Ascending aorta (tissue), 2 donors: ENCODE measurements around the gene ARRB1. TPM values are rescaled to one million over a fixed set of nuclear protein-coding genes. Genes with fewer than 3 reads are reported as not detected.

Source experiments
- DNase-seq, 2 donors: peaks; one replicate each; pipeline ENCODE4 v3.0.0-alpha.2; 2019; ENCODE audit warnings: low spot score in 2 of 2
- H3K27ac ChIP-seq, 2 donors: fragments of 200-600 bp; sonication (generic); one replicate each; pipeline ENCODE4 v1.5.1; 2016 to 2017; ENCODE audit warnings: mild to moderate bottlenecking in 1 of 2
- H3K27me3 ChIP-seq: fragments of 200-600 bp; sonication (generic); one replicate; pipeline ENCODE4 v1.5.1; 2017
- H3K36me3 ChIP-seq, 2 donors: fragments of 200-600 bp; sonication (generic); one replicate each; pipeline ENCODE4 v1.5.1; 2016
- H3K4me1 ChIP-seq, 2 donors: fragments of 200-600 bp; sonication (generic); one replicate each; pipeline ENCODE4 v1.5.1; 2016 to 2017; ENCODE audit warnings: mild to moderate bottlenecking in 1 of 2
- H3K4me3 ChIP-seq, 2 donors: fragments of 200-600 bp; sonication (generic); one replicate each; pipeline ENCODE4 v1.5.1; 2016 to 2017; ENCODE audit warnings: mild to moderate bottlenecking in 1 of 2
- H3K9me3 ChIP-seq, 2 donors: fragments of 200-600 bp; sonication (generic); one replicate each; pipeline ENCODE4 v1.5.1; 2016
- CTCF ChIP-seq, 3 experiments: fragments of 200-600 bp in 2 of 3; fragments of 450-650 bp in 1 of 3; sonication (generic) in 2 of 3; IDR thresholded peaks; one replicate each; pipeline ENCODE4 v1.5.1; 2016 to 2019; ENCODE audit warnings: antibody characterized with exemption in 3 of 3, mild to moderate bottlenecking in 1 of 3, moderate library complexity in 1 of 3
- intact Hi-C: fragments of 100-400 bp; cut with DNase I; formaldehyde crosslinking; loops from one replicate; pipeline ENCODE4 v1.15.1; 2023
- total RNA-seq: library from RNA; depleted of rRNA; stranded (reverse); fragments of >200 nt; gene quantifications from one replicate; pipeline ENCODE4 v1.1.0, GENCODE V29; 2016

ARRB1 gene
- total RNA-seq, 1 donor from 2014 or later, result 78.2 TPM

- no peaks in the 10 kb centered on the region for H3K4me1 ChIP-seq
- no peaks in the 10 kb centered on the region for H3K36me3 ChIP-seq
- no peak overlapping the region for H3K4me3 ChIP-seq
- intact Hi-C loops, result no loop called here
- TF ChIP-seq CTCF (IDR thresholded peaks at IDR 0.05), result no peak
- H3K9me3 ChIP-seq, result no peaks in the 10 kb centered on the region
- DNase-seq, result no peak
- no peak overlapping the region for H3K27ac ChIP-seq
- H3K27me3 ChIP-seq, result no peaks in the 10 kb centered on the region
Measured at GRCh38 chr11:75298976-75299260, 52.5 kb downstream of the ARRB1 start.

- TF ChIP-seq CTCF (IDR thresholded peaks at IDR 0.05), result no peak
- Histone ChIP-seq H3K36me3 (no peaks in the 10 kb centered on the region), H3K27ac (no peak overlapping the region), H3K4me3 (no peak overlapping the region), H3K27me3 (no peaks in the 10 kb centered on the region), H3K4me1 (no peaks in the 10 kb centered on the region), H3K9me3 (no peaks in the 10 kb centered on the region)
- intact Hi-C loops, result no loop called here
- DNase-seq, result no peak
Measured at GRCh38 chr11:75298191-75298975, 53.1 kb downstream of the ARRB1 start.

DNA sequence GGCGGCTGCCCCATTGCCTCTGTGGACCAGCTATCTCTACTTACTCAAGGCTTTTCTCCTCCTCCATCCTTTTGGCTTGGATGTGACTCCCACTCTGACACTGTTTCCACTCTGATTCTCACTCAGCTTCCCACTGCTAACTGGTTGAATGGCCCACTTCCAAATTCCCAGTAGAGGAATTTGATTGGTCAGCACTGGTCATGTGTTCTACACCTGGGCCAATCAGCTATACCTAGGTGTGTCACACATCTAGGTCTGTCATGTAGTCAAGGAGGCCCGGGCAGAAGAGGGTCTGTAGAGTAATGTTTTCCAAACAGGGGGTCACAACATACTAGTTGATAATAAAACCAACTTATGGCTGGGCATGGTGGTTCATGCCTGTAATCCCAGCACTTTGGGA, 57.6 kb downstream of the ARRB1 start:
- Histone ChIP-seq H3K36me3 (no peaks in the 10 kb centered on the region), H3K9me3 (no peaks in the 10 kb centered on the region), H3K27me3 (no peaks in the 10 kb centered on the region), H3K27ac (no peak overlapping the region), H3K4me1 (no peaks in the 10 kb centered on the region), H3K4me3 (no peak overlapping the region)
- intact Hi-C loops, result no loop called here
- no peak for DNase-seq
- no peak for TF ChIP-seq CTCF (IDR thresholded peaks at IDR 0.05)

DNA sequence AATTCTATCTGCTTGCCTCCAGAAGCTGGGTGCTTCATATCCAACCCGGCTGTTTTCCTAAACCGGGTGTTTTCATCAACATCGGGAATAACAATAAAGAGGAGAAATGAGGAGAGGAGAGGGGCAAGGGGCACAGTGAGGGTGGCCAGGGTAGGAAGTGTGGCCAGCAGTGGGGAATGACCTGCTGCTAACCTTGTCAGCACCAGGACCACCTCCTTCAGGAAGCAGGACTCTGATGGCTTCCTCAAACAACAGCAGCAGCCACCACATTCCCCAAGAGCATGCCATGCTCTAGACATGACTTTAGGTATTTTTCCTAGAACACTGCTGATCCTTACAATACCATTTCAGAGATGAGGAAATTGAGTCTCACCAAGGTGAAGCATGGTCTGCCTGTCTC, 58.5 kb downstream of the ARRB1 start:
- TF ChIP-seq CTCF (IDR thresholded peaks at IDR 0.05), result no peak
- intact Hi-C loops, result no loop called here
- Histone ChIP-seq H3K4me3 (no peak overlapping the region), H3K36me3 (no peaks in the 10 kb centered on the region), H3K27ac (no peak overlapping the region), H3K9me3 (no peaks in the 10 kb centered on the region), H3K27me3 (no peaks in the 10 kb centered on the region), H3K4me1 (no peaks in the 10 kb centered on the region)
- no peak for DNase-seq

- Histone ChIP-seq H3K4me3 (no peak overlapping the region), H3K27me3 (no peaks in the 10 kb centered on the region), H3K4me1 (no peaks in the 10 kb centered on the region), H3K27ac (no peak overlapping the region), H3K36me3 (no peaks in the 10 kb centered on the region), H3K9me3 (no peaks in the 10 kb centered on the region)
- no peak for DNase-seq
- intact Hi-C loops, result no loop called here
- no peak for TF ChIP-seq CTCF (IDR thresholded peaks at IDR 0.05)
Measured at GRCh38 chr11:75291741-75292140, 59.7 kb downstream of the ARRB1 start.

DNA sequence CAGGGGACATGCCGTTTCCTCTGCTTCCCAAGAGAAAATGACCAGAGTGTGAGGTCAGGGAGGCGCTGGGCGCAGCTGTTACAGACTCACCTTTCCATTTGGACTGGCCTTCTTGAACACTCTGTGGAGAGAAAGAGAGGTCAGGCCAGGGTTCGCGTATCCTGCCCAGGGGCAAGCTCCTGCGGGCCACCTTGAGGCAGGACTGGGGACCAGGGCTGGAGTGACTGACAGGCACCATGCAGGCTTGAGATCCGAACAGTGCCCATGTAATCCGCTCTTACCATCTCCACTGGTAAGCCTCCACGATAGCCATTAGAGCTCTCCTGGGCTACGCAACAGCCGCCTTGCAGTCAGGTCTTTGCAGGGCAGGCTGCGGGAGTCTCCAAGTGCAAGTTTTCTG, 61.5 kb downstream of the ARRB1 start:
- intact Hi-C loops, result loop anchor here (10.0 kb wide), 1 partner anchor 235 kb away; the partner anchor contains the start of gene GDPD5
- Histone ChIP-seq H3K9me3 (no peaks in the 10 kb centered on the region), H3K36me3 (no peaks in the 10 kb centered on the region), H3K27me3 (no peaks in the 10 kb centered on the region), H3K4me3 (no peak overlapping the region), H3K27ac (no peak overlapping the region), H3K4me1 (no peaks in the 10 kb centered on the region)
- TF ChIP-seq CTCF (IDR thresholded peaks at IDR 0.05), result no peak
- DNase-seq, result no peak
